A204.1 (cell line): ENCODE results near the gene AKAP9.
"Not testable (repeated sequence)": the region's sequence is repeated elsewhere in the genome, so short reads cannot be mapped to it uniquely, and the experiment has no call there.

Experiments used
- FAIRE-seq: peaks from 2 replicates; lab custom pipeline; 2012; peaks lifted over from hg19 to GRCh38; lab: Jason Lieb, UNC

Gene AKAP9

DNA sequence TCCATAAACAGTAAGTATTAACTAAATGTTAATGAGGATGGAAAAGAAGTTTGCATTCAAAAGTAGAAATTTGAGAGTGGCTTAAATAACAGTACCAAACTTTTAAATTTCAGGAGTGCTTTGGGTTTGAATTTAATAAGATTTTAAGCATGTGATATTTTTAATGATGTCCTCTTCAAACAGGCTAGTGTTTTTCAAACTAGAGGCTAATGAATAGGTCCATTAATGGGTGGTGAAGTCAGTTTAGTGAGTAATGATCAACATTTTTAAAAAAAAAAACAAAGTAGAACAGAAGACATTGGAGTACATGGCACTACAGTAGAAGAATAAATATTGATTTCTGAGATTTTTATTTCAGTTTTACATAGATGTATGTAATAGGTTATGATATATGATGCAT, 72.9 kb downstream of the AKAP9 start:
- FAIRE-seq: peak; percentile 76

DNA sequence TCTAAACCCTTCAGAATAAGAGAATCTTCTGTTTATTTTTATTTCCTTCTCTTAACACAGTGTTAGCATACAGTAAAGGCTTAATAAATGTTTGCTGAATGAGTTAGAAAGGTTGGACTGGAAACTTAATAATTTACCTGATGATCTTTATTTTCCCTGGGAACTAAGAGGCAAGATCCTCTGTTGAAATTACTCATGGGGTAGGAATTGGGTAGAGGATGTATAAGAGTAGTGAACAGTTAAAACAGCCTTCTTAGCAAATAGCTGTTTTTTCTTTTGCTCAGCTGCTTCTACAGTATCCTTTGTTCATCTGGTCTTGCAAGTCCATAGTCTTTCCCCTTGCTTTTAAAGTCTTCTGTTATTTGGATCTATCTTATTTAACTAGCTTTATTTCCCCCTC, 80.0 kb downstream of the AKAP9 start:
- no peak for FAIRE-seq

GRCh38 chr7:92025260-92025659, 84.6 kb downstream of the AKAP9 start:
- FAIRE-seq: no peak

GRCh38 chr7:92026635-92027034, 86.0 kb downstream of the AKAP9 start:
- not testable (repeated sequence) for FAIRE-seq

DNA sequence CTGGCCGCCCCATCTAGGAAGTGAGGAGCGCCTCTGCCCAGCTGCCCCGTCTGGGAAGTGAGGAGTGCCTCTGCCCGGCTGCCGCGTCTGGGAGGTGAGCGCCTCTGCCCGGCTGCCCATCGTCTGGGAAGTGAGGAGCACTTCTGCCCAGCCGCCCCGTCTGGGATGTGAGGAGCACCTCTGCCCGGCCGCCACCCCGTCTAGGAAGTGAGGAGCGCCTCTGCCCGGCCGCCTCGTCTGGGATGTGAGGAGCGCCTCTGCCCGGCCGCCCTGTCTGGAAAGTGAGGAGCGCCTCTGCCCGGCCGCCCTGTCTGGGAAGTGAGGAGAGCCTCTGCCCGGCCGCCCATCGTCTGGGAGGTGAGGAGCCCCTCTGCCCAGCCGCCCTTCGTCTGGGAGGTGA, 86.5 kb downstream of the AKAP9 start:
- FAIRE-seq: not testable (repeated sequence)

DNA sequence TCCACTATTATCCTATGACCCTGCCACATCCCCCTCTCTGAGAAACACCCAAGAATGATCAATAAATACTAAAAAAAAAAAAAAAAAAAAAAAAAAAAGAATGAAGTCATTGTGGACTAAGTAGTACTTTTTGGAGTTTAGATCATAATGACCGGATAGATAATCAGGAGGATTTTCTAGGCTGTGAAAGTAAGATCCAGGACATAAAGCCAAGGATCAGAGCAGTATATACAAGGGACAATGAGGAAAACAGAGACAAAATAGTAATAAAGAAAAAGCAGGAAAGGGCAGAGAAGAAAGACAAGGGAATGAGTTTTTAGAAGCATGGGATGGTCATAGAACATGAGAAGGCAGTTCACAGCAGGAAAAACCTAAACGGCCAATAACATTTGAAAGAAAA, 87.6 kb downstream of the AKAP9 start:
- FAIRE-seq: no peak

DNA sequence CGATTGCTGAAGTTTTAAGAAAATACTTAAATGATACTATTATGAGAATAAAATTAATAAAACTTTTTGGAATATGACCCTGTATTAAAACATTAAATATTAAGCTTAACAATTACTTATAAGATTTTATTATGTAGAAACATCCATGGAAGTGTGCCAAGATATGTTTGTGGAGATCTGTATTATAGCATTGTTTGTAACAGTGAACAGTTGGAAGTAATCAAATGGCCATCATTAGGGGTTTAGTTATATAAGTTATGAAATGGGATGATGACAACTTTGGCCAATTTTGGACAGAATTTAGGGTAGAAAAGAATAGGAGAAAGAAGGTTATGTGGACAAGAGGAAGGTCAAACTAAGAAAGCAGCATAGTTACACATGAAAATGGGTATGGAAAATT, 88.0 kb downstream of the AKAP9 start:
- peak; percentile 76 for FAIRE-seq

DNA sequence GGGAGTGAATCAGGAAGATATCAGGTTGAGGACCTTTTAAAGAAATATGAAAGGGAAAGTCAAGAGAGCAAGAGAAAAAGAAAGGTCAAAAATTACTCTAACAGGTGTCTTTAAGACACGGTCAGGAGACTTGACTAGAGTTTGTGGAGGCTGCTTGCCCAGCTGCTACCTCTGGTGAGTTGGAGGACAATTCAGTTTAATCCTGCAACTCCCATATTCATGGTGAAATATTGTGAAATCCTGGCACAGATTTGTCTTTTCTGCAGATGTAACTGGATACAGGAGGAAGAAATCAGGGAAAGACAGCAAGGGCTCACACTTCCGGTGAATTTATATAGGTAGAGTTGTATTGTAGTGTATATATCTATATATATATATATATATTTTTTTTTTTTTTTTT, 93.5 kb downstream of the AKAP9 start:
- FAIRE-seq: no peak

GRCh38 chr7:92035576-92035975, 94.9 kb downstream of the AKAP9 start:
- no peak for FAIRE-seq

- FAIRE-seq: no peak
Observed at GRCh38 chr7:92039900-92040299, 99.2 kb downstream of the AKAP9 start.

GRCh38 chr7:92042056-92042737, 101.5 kb downstream of the AKAP9 start:
- FAIRE-seq: peak; percentile 44

DNA sequence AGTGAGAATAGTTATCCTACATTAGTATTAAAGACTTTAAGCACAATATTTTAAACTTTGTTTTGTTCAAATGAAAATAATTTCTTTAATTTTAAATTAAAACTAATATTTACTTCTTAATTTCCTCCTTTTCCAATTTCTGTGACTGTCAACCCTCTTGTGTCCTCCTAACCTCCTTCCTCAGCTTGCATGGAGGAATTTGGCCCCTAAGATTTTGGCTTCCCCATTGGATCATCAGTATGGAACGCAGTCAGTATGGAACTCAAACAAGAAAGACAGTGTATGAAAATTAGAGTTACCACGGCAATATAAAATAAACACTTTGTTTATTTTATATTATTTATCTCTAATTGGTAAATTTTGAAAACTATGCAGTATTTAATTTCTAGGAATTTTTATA, 102.4 kb downstream of the AKAP9 start:
- no peak for FAIRE-seq

DNA sequence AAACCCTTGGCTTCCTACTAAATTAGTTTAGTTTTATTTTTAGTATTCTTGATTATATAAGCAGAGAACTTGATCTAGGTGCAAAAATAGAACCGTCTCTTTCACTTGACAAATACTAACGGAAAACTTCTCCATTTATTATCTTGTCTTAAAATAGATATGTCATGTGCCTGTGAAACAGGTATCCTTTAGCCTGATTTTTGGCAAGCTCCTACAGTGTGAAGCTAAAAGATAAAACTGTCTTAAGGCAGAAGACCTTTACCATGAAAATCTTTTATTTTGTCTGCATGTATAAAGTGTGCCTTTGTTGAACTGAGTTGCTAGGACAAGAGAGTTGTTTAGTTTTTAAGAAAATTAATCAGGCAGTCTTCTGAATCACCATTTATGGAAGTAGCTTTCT, 103.0 kb downstream of the AKAP9 start:
- FAIRE-seq: peak; percentile 14

- FAIRE-seq: no peak
Observed at GRCh38 chr7:92044148-92044547, 103.5 kb downstream of the AKAP9 start.

DNA sequence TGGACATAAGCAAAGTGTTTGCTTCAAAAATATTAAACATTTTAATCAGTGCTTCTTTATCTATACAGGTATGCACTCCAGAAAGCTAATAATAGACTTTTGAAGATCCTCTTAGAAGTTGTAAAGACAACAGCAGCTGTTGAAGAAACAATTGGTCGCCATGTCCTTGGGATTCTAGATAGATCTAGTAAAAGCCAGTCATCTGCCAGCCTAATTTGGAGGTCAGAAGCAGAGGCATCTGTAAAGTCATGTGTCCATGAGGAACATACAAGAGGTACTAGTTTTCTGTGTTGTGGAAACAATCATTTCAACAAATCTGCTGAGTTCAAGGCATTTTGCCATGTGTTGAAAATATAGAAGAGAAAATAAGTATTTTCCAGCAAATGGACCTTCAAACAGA, 104.3 kb downstream of the AKAP9 start:
- no peak for FAIRE-seq

- no peak for FAIRE-seq
Observed at GRCh38 chr7:92051655-92052054, 111.0 kb downstream of the AKAP9 start.

GRCh38 chr7:92052159-92052558, 111.5 kb downstream of the AKAP9 start:
- no peak for FAIRE-seq

GRCh38 chr7:92052684-92053083, 112.0 kb downstream of the AKAP9 start:
- no peak for FAIRE-seq

GRCh38 chr7:92053312-92053711, 112.7 kb downstream of the AKAP9 start:
- no peak for FAIRE-seq

- no peak for FAIRE-seq
Observed at GRCh38 chr7:92056286-92056685, 115.6 kb downstream of the AKAP9 start.

DNA sequence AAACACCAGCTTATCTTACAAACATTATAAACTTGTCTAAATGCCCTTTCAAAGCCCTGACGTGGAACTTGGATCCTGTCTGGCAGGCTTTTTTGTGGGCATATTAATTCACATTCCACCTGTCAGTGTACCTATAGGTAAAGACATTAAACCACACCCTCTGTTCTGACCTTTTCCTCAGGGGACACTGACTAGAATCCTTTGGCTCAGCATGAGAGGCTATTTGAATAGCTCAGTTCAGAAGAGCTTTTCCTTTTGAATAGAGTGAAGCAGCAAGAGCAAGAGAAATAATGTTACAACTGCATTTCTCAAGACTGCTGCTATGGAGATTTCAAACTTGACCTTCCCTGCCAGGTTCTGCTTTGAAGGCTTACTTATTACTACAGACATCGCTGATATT, 116.7 kb downstream of the AKAP9 start:
- no peak for FAIRE-seq

DNA sequence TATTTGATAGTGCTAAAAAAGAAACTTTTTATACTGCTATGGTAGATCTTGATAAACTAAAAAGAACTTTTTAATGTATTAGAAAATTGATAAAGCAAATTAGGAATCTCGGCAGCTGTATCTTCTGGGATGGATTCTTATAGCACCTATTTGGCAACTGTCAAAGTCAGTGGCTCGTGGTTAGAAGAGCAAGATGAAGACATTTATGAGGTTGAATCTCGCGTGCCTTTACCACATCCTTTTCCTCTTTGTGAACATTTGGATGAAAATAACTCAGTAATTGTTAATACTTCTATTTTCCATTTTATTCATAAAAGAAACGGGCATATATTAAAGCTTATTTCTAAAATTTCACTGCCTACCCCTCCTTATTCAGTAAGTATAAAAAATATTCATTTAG, 117.4 kb downstream of the AKAP9 start:
- FAIRE-seq: no peak

DNA sequence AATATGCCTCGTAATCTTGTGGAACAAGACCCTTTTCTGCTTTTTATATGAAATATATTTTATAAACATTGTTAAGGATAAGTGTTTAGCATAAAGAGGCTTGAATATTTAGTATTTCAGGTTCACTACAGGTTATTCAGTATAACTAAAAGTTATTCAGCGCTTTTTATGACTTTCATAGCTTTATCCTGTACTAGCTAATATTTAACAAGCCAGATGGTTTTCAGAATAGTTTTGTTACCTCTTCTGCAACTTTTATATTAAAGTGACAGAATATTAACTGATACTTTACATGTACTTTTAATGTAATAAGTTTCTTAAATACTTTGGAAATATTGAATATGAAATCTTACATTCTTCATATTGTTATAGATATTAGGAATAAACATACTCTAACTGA, 118.2 kb downstream of the AKAP9 start:
- no peak for FAIRE-seq

DNA sequence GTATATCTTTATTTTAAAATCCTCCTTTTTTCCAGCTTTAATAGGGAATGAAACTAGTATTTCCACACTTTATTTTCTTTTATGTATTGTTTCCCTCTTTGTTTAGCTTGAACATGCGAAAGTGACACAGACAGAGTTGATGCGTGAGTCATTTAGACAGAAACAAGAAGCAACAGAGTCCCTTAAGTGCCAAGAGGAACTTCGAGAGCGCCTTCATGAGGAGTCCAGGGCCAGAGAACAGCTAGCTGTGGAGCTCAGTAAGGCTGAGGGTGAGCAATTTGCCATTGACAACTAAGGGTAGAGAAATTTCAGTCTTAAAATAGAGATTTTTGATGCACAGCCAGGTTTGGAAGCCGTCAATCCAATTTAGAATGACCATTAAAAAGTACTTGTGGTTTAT, 120.5 kb downstream of the AKAP9 start:
- FAIRE-seq: no peak
